ENCODE measurements around the gene TSNAX. TPM values are rescaled to one million over a fixed set of nuclear protein-coding genes. Genes with fewer than 3 reads are reported as not detected.
A peak's percentile ranks its signal among the peaks of the same experiment; 100 is the strongest.

The TSNAX gene
- polyA plus RNA-seq, 4 donors, result 39.1 to 68.4 (median 54.0) TPM

GRCh38 chr1:231517076-231517475 lies 11.4 kb upstream of the TSNAX start:
- no peak for DNase-seq (ENCODE audit: low read depth in 4 of 4, low spot score in 3 of 4)

GRCh38 chr1:231518485-231519034 lies 9.9 kb upstream of the TSNAX start:
- no peak for DNase-seq (ENCODE audit: low read depth in 4 of 4, low spot score in 3 of 4)

- no peak for DNase-seq (ENCODE audit: low read depth in 4 of 4, low spot score in 3 of 4)
These were observed 9.3 kb upstream of the TSNAX start for GRCh38 chr1:231519166-231519565.

GRCh38 chr1:231522038-231522437 lies 6.4 kb upstream of the TSNAX start:
- DNase-seq (ENCODE audit: low read depth in 4 of 4, low spot score in 3 of 4), result no peak

- DNase-seq (ENCODE audit: low read depth in 4 of 4, low spot score in 3 of 4), result no peak
These were observed 5.4 kb upstream of the TSNAX start for GRCh38 chr1:231522931-231523642.

- DNase-seq (ENCODE audit: low read depth in 4 of 4, low spot score in 3 of 4), result no peak
These were observed 4.7 kb upstream of the TSNAX start for GRCh38 chr1:231523816-231524215.

- DNase-seq (ENCODE audit: low read depth in 4 of 4, low spot score in 3 of 4), result no peak
These were observed 1.9 kb upstream of the TSNAX start for GRCh38 chr1:231526536-231526935.

GRCh38 chr1:231527586-231528171 lies 790 bp upstream of the TSNAX start:
- DNase-seq (ENCODE audit: low read depth in 4 of 4, low spot score in 3 of 4), result peak in 1 of 4 donors; percentile 14

- DNase-seq (ENCODE audit: low read depth in 4 of 4, low spot score in 3 of 4), result no peak
These were observed 4.8 kb downstream of the TSNAX start for GRCh38 chr1:231533240-231533639.

GRCh38 chr1:231534703-231535159 lies 6.3 kb downstream of the TSNAX start:
- no peak for DNase-seq (ENCODE audit: low read depth in 4 of 4, low spot score in 3 of 4)

- DNase-seq (ENCODE audit: low read depth in 4 of 4, low spot score in 3 of 4), result no peak
These were observed 7.6 kb downstream of the TSNAX start for GRCh38 chr1:231536099-231536498.

GRCh38 chr1:231540847-231541246 lies 12.4 kb downstream of the TSNAX start:
- DNase-seq (ENCODE audit: low read depth in 4 of 4, low spot score in 3 of 4), result no peak

GRCh38 chr1:231541842-231542241 lies 13.4 kb downstream of the TSNAX start:
- no peak for DNase-seq (ENCODE audit: low read depth in 4 of 4, low spot score in 3 of 4)

GRCh38 chr1:231544943-231545592 lies 16.6 kb downstream of the TSNAX start:
- peak in 1 of 4 donors; percentile 16 for DNase-seq (ENCODE audit: low read depth in 4 of 4, low spot score in 3 of 4)

GRCh38 chr1:231546693-231547092 lies 18.2 kb downstream of the TSNAX start:
- DNase-seq (ENCODE audit: low read depth in 4 of 4, low spot score in 3 of 4), result no peak

GRCh38 chr1:231549733-231550447 lies 21.4 kb downstream of the TSNAX start:
- no peak for DNase-seq (ENCODE audit: low read depth in 4 of 4, low spot score in 3 of 4)

GRCh38 chr1:231550448-231550781 lies 21.9 kb downstream of the TSNAX start:
- no peak for DNase-seq (ENCODE audit: low read depth in 4 of 4, low spot score in 3 of 4)

- DNase-seq (ENCODE audit: low read depth in 4 of 4, low spot score in 3 of 4), result no peak
These were observed 24.9 kb downstream of the TSNAX start for GRCh38 chr1:231553320-231553719.

- no peak for DNase-seq (ENCODE audit: low read depth in 4 of 4, low spot score in 3 of 4)
These were observed 26.5 kb downstream of the TSNAX start for GRCh38 chr1:231554969-231555368.

- no peak for DNase-seq (ENCODE audit: low read depth in 4 of 4, low spot score in 3 of 4)
These were observed 28.9 kb downstream of the TSNAX start for GRCh38 chr1:231557411-231557810.

All from left renal pelvis (tissue), 4 donors.